ENCODE data around the gene EXOG. TPM values are rescaled to one million over a fixed set of nuclear protein-coding genes. Genes with fewer than 3 reads are reported as not detected.

Gene EXOG
- polyA plus RNA-seq, 1 donor from 2014 or later = 45.6 TPM

DNA sequence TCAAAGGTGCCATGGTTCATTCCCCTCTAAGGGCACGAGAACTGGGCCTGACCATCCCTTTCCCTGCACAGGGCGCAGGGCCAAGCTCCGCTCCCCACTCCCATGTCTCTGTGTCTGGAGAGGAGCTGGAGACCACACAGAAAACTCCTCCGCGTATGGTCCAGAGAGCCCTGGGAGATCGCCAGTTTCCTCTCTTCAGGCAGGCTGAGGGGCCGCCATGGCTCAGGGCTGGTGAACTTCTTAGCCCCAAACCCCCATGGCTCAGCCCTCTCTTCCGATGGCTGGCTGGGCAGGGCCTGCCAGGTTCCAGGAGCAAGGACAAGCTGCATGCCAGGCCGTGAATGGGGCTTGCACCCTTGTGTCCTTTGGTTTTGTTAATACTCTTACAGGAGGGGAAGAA is 52.9 kb downstream of the EXOG start (continued):
- TF ChIP-seq RAD21 (conservative IDR thresholded peaks at IDR 0.05) = no peak
- no peak for TF ChIP-seq TAF1 (IDR thresholded peaks at IDR 0.05; ENCODE audit: low read depth)
- no peak for TF ChIP-seq MXI1 (conservative IDR thresholded peaks at IDR 0.05; ENCODE audit: poor library complexity, severe bottlenecking)
- no peak for TF ChIP-seq EP300 (conservative IDR thresholded peaks at IDR 0.05; ENCODE audit: poor library complexity, severe bottlenecking)
- no peak for TF ChIP-seq POLR2AphosphoS5 (IDR thresholded peaks at IDR 0.05)

DNA sequence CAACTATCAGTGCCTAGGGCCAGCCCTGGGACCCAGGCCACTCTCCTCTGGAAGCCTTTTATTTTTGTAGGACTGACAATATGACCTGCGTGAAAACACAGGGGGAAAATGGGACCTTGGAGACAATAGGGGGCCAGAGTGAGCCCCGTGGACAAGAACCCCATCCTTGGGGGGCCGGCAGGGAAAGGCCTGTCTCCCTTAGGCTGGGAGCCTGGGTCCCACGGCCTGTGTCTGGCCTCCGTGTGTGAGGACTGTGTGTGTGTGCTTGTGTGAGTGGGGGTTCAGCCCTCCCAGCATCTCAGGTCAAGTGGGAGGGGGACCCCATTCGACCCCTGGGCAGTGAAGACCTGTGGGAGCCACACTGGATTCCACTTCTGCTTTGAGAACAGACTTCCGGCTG is 53.3 kb downstream of the EXOG start:
- H3K4me2 ChIP-seq (ENCODE audit: low read length) = no peak overlapping the region
- no peaks in the 10 kb centered on the region for H3K79me2 ChIP-seq (replicated peaks; ENCODE audit: insufficient read depth, low read length)
- no peaks in the 10 kb centered on the region for H3K9me3 ChIP-seq (ENCODE audit: low read length)
- H3K27ac ChIP-seq (ENCODE audit: low read length) = no peak overlapping the region
- no peaks in the 10 kb centered on the region for H3K36me3 ChIP-seq (ENCODE audit: insufficient read depth, low read length)
- TF ChIP-seq TAF1 (IDR thresholded peaks at IDR 0.05; ENCODE audit: low read depth) (no peak), POLR2AphosphoS5 (IDR thresholded peaks at IDR 0.05) (no peak), RAD21 (conservative IDR thresholded peaks at IDR 0.05) (no peak)
- H3K9me2 ChIP-seq (ENCODE audit: insufficient read depth, low read length) = no peaks in the 10 kb centered on the region
- no peak overlapping the region for H3K4me3 ChIP-seq (ENCODE audit: low read length)
- H2AFZ ChIP-seq (ENCODE audit: low read depth, low read length) = no peak overlapping the region
- H3F3A ChIP-seq (ENCODE audit: insufficient read depth, low read length, poor library complexity, severe bottlenecking) = no peaks in the 10 kb centered on the region
- no peak overlapping the region for H3K9ac ChIP-seq (ENCODE audit: low read length)
- no peaks in the 10 kb centered on the region for H4K20me1 ChIP-seq (ENCODE audit: insufficient read depth)
- no peaks in the 10 kb centered on the region for H3K27me3 ChIP-seq (ENCODE audit: insufficient read depth, low read depth, low read length)

DNA sequence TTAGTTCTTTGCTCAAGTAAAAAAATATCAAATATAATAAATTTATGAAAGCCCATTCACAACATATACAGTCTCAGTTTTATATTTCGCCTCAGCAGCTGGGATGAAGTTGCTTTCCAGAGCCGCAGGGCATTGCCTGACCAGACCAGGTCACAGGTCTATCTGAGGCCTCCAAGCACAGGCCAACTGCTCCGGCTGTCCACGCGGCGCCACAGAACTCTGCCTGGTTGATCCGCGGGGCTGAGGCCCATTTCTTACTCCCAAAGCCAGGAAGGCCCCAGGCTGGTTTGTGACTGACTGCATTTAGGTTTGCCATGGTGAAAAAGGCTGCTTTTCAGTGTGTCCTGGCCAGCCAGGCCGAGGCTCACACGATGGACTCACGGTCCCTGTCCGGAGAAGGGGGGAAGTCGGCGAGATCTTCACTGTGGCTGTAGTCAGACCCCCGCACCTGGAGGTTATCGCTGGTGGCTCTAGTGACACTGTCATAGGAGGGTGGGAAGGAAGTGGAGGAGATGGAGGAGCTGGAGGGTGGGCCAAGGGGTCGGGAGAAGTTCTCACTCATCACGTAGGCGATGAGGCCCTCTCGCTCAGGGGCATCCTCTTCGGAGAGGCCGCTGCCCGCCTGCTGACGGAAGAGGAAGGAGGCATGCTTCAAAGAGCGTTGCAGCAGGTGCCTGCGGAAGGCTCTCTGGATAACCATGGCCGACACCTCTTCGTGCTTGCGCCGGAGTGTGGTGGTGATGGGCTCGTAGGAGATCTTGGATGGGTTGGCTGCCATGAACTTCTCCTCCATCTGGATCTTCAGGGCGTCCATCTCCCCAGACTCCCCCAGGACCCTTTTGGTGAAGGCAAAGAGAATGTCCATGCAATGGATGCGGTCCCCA is 54.1 kb downstream of the EXOG start:
- Histone ChIP-seq H3K4me2 (ENCODE audit: low read length) (no peak overlapping the region), H3K9me3 (ENCODE audit: low read length) (no peaks in the 10 kb centered on the region), H3K27ac (ENCODE audit: low read length) (no peak overlapping the region), H3K36me3 (ENCODE audit: insufficient read depth, low read length) (no peaks in the 10 kb centered on the region), H3K9ac (ENCODE audit: low read length) (no peak overlapping the region), H3K4me3 (ENCODE audit: low read length) (no peak overlapping the region), H3K9me2 (ENCODE audit: insufficient read depth, low read length) (no peaks in the 10 kb centered on the region), H3K79me2 (replicated peaks; ENCODE audit: insufficient read depth, low read length) (no peaks in the 10 kb centered on the region), H2AFZ (ENCODE audit: low read depth, low read length) (no peak overlapping the region), H3F3A (ENCODE audit: insufficient read depth, low read length, poor library complexity, severe bottlenecking) (no peaks in the 10 kb centered on the region), H4K20me1 (ENCODE audit: insufficient read depth) (no peaks in the 10 kb centered on the region), H3K27me3 (ENCODE audit: insufficient read depth, low read depth, low read length) (no peaks in the 10 kb centered on the region)
- TF ChIP-seq RAD21 (conservative IDR thresholded peaks at IDR 0.05) (no peak), TAF1 (IDR thresholded peaks at IDR 0.05; ENCODE audit: low read depth) (no peak), MXI1 (conservative IDR thresholded peaks at IDR 0.05; ENCODE audit: poor library complexity, severe bottlenecking) (no peak), EP300 (conservative IDR thresholded peaks at IDR 0.05; ENCODE audit: poor library complexity, severe bottlenecking) (no peak), SMC3 (conservative IDR thresholded peaks at IDR 0.05; ENCODE audit: poor library complexity) (no peak), POLR2AphosphoS5 (IDR thresholded peaks at IDR 0.05) (no peak)
- TF ChIP-seq, protein P1, sequence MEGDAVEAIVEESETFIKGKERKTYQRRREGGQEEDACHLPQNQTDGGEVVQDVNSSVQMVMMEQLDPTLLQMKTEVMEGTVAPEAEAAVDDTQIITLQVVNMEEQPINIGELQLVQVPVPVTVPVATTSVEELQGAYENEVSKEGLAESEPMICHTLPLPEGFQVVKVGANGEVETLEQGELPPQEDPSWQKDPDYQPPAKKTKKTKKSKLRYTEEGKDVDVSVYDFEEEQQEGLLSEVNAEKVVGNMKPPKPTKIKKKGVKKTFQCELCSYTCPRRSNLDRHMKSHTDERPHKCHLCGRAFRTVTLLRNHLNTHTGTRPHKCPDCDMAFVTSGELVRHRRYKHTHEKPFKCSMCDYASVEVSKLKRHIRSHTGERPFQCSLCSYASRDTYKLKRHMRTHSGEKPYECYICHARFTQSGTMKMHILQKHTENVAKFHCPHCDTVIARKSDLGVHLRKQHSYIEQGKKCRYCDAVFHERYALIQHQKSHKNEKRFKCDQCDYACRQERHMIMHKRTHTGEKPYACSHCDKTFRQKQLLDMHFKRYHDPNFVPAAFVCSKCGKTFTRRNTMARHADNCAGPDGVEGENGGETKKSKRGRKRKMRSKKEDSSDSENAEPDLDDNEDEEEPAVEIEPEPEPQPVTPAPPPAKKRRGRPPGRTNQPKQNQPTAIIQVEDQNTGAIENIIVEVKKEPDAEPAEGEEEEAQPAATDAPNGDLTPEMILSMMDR (IDR thresholded peaks at IDR 0.05; ENCODE audit: poor library complexity, severe bottlenecking) = no peak

DNA sequence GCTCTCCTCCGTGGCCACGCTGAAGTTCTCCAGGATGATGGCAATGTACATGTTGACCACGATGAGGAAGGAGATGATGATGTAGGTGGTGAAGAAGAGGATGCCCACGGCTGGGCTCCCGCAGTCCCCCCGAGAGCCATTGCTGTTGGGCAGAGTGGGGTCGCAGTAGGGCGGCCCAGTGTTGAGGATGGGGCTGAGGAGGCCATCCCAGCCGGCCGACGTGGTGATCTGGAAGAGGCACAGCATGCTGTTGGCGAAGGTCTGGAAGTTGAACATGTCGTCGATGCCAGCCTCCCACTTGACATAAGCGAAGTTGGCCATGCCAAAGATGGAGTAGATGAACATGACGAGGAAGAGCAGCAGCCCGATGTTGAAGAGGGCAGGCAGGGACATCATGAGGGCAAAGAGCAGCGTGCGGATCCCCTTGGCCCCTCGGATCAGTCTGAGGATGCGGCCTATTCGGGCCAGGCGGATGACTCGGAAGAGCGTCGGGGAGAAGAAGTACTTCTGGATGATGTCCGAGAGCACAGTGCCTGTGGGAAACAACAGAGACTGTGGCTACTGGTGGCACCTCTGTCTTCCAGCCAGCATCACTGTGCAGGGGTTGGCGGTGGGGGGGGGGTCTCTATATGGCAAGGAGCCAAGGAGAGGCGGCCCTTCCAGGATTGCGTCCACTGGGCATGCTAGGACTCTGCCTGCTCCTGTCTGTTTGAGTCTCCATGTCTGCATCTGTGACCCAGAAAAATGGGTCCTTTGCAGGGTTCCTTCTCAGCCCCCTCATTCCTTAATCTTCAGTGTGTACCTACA is 55.1 kb downstream of the EXOG start:
- Histone ChIP-seq H3F3A (ENCODE audit: insufficient read depth, low read length, poor library complexity, severe bottlenecking) (no peaks in the 10 kb centered on the region), H4K20me1 (ENCODE audit: insufficient read depth) (no peaks in the 10 kb centered on the region), H3K4me3 (ENCODE audit: low read length) (no peak overlapping the region), H3K79me2 (replicated peaks; ENCODE audit: insufficient read depth, low read length) (no peaks in the 10 kb centered on the region), H3K9me2 (ENCODE audit: insufficient read depth, low read length) (no peaks in the 10 kb centered on the region), H2AFZ (ENCODE audit: low read depth, low read length) (no peak overlapping the region), H3K27me3 (ENCODE audit: insufficient read depth, low read depth, low read length) (no peaks in the 10 kb centered on the region), H3K4me2 (ENCODE audit: low read length) (no peak overlapping the region), H3K9ac (ENCODE audit: low read length) (no peak overlapping the region), H3K27ac (ENCODE audit: low read length) (no peak overlapping the region), H3K9me3 (ENCODE audit: low read length) (no peaks in the 10 kb centered on the region), H3K36me3 (ENCODE audit: insufficient read depth, low read length) (no peaks in the 10 kb centered on the region)
- TF ChIP-seq, protein P2, sequence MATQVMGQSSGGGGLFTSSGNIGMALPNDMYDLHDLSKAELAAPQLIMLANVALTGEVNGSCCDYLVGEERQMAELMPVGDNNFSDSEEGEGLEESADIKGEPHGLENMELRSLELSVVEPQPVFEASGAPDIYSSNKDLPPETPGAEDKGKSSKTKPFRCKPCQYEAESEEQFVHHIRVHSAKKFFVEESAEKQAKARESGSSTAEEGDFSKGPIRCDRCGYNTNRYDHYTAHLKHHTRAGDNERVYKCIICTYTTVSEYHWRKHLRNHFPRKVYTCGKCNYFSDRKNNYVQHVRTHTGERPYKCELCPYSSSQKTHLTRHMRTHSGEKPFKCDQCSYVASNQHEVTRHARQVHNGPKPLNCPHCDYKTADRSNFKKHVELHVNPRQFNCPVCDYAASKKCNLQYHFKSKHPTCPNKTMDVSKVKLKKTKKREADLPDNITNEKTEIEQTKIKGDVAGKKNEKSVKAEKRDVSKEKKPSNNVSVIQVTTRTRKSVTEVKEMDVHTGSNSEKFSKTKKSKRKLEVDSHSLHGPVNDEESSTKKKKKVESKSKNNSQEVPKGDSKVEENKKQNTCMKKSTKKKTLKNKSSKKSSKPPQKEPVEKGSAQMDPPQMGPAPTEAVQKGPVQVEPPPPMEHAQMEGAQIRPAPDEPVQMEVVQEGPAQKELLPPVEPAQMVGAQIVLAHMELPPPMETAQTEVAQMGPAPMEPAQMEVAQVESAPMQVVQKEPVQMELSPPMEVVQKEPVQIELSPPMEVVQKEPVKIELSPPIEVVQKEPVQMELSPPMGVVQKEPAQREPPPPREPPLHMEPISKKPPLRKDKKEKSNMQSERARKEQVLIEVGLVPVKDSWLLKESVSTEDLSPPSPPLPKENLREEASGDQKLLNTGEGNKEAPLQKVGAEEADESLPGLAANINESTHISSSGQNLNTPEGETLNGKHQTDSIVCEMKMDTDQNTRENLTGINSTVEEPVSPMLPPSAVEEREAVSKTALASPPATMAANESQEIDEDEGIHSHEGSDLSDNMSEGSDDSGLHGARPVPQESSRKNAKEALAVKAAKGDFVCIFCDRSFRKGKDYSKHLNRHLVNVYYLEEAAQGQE (IDR thresholded peaks at IDR 0.05; ENCODE audit: borderline replicate concordance) = no peak
- TF ChIP-seq RAD21 (conservative IDR thresholded peaks at IDR 0.05) (no peak), MXI1 (conservative IDR thresholded peaks at IDR 0.05; ENCODE audit: poor library complexity, severe bottlenecking) (no peak), SMC3 (conservative IDR thresholded peaks at IDR 0.05; ENCODE audit: poor library complexity) (no peak), EZH2 (IDR thresholded peaks at IDR 0.05; ENCODE audit: borderline replicate concordance, insufficient read depth, low read length, poor library complexity, severe bottlenecking) (no peak), POLR2AphosphoS5 (IDR thresholded peaks at IDR 0.05) (no peak), TAF1 (IDR thresholded peaks at IDR 0.05; ENCODE audit: low read depth) (no peak)
- TF ChIP-seq, protein P1 (IDR thresholded peaks at IDR 0.05; ENCODE audit: poor library complexity, severe bottlenecking) = no peak
